Measurements from ENCODE around the gene GUCY1A1.

GUCY1A1 gene

GRCh38 chr4:155658681-155659064 lies 8.0 kb upstream of the GUCY1A1 start:
- no peak for DNase-seq (ENCODE audit: low read depth)

- no peak for DNase-seq (ENCODE audit: low read depth)
Observed at GRCh38 chr4:155659176-155659575, 7.5 kb upstream of the GUCY1A1 start.

- DNase-seq (ENCODE audit: low read depth) = no peak
Observed at GRCh38 chr4:155660436-155660835, 6.2 kb upstream of the GUCY1A1 start.

GRCh38 chr4:155665054-155665453 lies 1.6 kb upstream of the GUCY1A1 start:
- no peak for DNase-seq (ENCODE audit: low read depth)

GRCh38 chr4:155667222-155667567 lies 547 bp downstream of the GUCY1A1 start:
- no peak for DNase-seq (ENCODE audit: low read depth)

- DNase-seq (ENCODE audit: low read depth) = no peak
Observed at GRCh38 chr4:155667568-155668511, 1.2 kb downstream of the GUCY1A1 start.

GRCh38 chr4:155668707-155669220 lies 2.1 kb downstream of the GUCY1A1 start:
- DNase-seq (ENCODE audit: low read depth) = no peak

GRCh38 chr4:155672342-155672741 lies 5.7 kb downstream of the GUCY1A1 start:
- DNase-seq (ENCODE audit: low read depth) = no peak

- DNase-seq (ENCODE audit: low read depth) = no peak
Observed at GRCh38 chr4:155673453-155673979, 6.9 kb downstream of the GUCY1A1 start.

- DNase-seq (ENCODE audit: low read depth) = no peak
Observed at GRCh38 chr4:155674669-155675071, 8.0 kb downstream of the GUCY1A1 start.

GRCh38 chr4:155675709-155676429 lies 9.2 kb downstream of the GUCY1A1 start:
- DNase-seq (ENCODE audit: low read depth) = no peak

- DNase-seq (ENCODE audit: low read depth) = no peak
Observed at GRCh38 chr4:155676430-155676825, 9.8 kb downstream of the GUCY1A1 start.

GRCh38 chr4:155678011-155678410 lies 11.4 kb downstream of the GUCY1A1 start:
- no peak for DNase-seq (ENCODE audit: low read depth)

- DNase-seq (ENCODE audit: low read depth) = peak; percentile 29
Observed at GRCh38 chr4:155679343-155679742, 12.7 kb downstream of the GUCY1A1 start.

- no peak for DNase-seq (ENCODE audit: low read depth)
Observed at GRCh38 chr4:155681886-155682285, 15.2 kb downstream of the GUCY1A1 start.

- no peak for DNase-seq (ENCODE audit: low read depth)
Observed at GRCh38 chr4:155684423-155684822, 17.8 kb downstream of the GUCY1A1 start.

- no peak for DNase-seq (ENCODE audit: low read depth)
Observed at GRCh38 chr4:155684892-155685541, 18.4 kb downstream of the GUCY1A1 start.

- no peak for DNase-seq (ENCODE audit: low read depth)
Observed at GRCh38 chr4:155687380-155687982, 20.8 kb downstream of the GUCY1A1 start.

- no peak for DNase-seq (ENCODE audit: low read depth)
Observed at GRCh38 chr4:155688211-155688610, 21.6 kb downstream of the GUCY1A1 start.

GRCh38 chr4:155688860-155689259 lies 22.2 kb downstream of the GUCY1A1 start:
- no peak for DNase-seq (ENCODE audit: low read depth)

- no peak for DNase-seq (ENCODE audit: low read depth)
Observed at GRCh38 chr4:155690044-155690837, 23.6 kb downstream of the GUCY1A1 start.

Data from HS-27A (cell line).